GM12874 (cell line): ENCODE measurements around the gene TNFRSF14.

Experiments used
- CTCF ChIP-seq: IDR thresholded peaks from 2 replicates; pipeline ENCODE4 v1.5.1; 2011; ENCODE audit warnings: low read depth, mild to moderate bottlenecking, control low read depth, low read length, moderate library complexity; ENCODE audit not compliant: insufficient read depth

The TNFRSF14 gene

GRCh38 chr1:2534687-2535441, 21.3 kb upstream of the TNFRSF14 start:
- TF ChIP-seq CTCF = no peak

- TF ChIP-seq CTCF = no peak
Measured at GRCh38 chr1:2535455-2535854, 20.7 kb upstream of the TNFRSF14 start.

- no peak for TF ChIP-seq CTCF
Measured at GRCh38 chr1:2535981-2536380, 20.2 kb upstream of the TNFRSF14 start.

- no peak for TF ChIP-seq CTCF
Measured at GRCh38 chr1:2537784-2538115, 18.4 kb upstream of the TNFRSF14 start.

GRCh38 chr1:2538376-2538775, 17.8 kb upstream of the TNFRSF14 start:
- TF ChIP-seq CTCF = no peak

- TF ChIP-seq CTCF = no peak
Measured at GRCh38 chr1:2538872-2539271, 17.3 kb upstream of the TNFRSF14 start.

GRCh38 chr1:2539312-2539907, 16.8 kb upstream of the TNFRSF14 start:
- TF ChIP-seq CTCF = peak; percentile 53
